K562 (cell line): ENCODE measurements around the gene ZNF22. TPM values are rescaled to one million over a fixed set of nuclear protein-coding genes. Genes with fewer than 3 reads are reported as not detected.

Source experiments
- ZKSCAN3 ChIP-seq: fragments of 250-450 bp; sonication (Bioruptor Pico); IDR thresholded peaks from 2 replicates; pipeline ENCODE4 v1.4.0; 2020
- ZNF592 ChIP-seq: fragments of 450-650 bp; IDR thresholded peaks from 2 replicates; pipeline ENCODE4 v1.6.1; 2017; ENCODE audit warnings: antibody characterized with exemption, mild to moderate bottlenecking
- polyA plus RNA-seq, 8 experiments: library from polyadenylated mRNA; depleted of rRNA in 4 of 8; stranded (reverse) in 5 of 8; unstranded in 3 of 8; fragments of >200 nt; fragmentation: Nextera tagmentation in 2 of 8; fragmentation: Illumina TruSeq in 1 of 8; extraction: Ambion mirVana in 2 of 8; extraction: Trizol in 1 of 8; gene quantifications; 2 replicates each; pipeline versions ENCODE4 v1.2.1 to v1.2.3, GENCODE V29; 2011 to 2014; ENCODE audit warnings: inconsistent platforms in 1 of 8, missing spikeins in 1 of 8
- total RNA-seq, 7 experiments: library from RNA; depleted of rRNA in 6 of 7; stranded (reverse); fragments of >200 nt in 6 of 7; fragmentation: Illumina TruSeq in 2 of 7; extraction: Trizol in 2 of 7; gene quantifications; 2 replicates each; pipeline versions ENCODE4 v1.2.1 to v1.2.3, GENCODE V29; 2011 to 2021; ENCODE audit warnings: low replicate concordance in 1 of 7
- TF ChIP-seq, protein P1 (sequence below): sonication (generic); IDR thresholded peaks from 2 replicates; pipeline ENCODE4 v1.6.1; 2016
- TF ChIP-seq, protein P2 (sequence below): fragments of 200-600 bp; sonication (generic); IDR thresholded peaks from one replicate; pipeline ENCODE4 v1.6.1; 2012; ENCODE audit warnings: mild to moderate bottlenecking, low read depth, low read length, inconsistent platforms

The ZNF22 gene
- total and polyA plus RNA-seq, 9 of the 15 experiments (the other 6 are each of a cell fraction or from before 2014, with no cell fraction given), result 36.2 to 98.7 (median 51.2) TPM

- no peak for TF ChIP-seq ZNF592
- TF ChIP-seq, protein P1, sequence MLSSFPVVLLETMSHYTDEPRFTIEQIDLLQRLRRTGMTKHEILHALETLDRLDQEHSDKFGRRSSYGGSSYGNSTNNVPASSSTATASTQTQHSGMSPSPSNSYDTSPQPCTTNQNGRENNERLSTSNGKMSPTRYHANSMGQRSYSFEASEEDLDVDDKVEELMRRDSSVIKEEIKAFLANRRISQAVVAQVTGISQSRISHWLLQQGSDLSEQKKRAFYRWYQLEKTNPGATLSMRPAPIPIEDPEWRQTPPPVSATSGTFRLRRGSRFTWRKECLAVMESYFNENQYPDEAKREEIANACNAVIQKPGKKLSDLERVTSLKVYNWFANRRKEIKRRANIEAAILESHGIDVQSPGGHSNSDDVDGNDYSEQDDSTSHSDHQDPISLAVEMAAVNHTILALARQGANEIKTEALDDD, result no peak
- TF ChIP-seq, protein P2, sequence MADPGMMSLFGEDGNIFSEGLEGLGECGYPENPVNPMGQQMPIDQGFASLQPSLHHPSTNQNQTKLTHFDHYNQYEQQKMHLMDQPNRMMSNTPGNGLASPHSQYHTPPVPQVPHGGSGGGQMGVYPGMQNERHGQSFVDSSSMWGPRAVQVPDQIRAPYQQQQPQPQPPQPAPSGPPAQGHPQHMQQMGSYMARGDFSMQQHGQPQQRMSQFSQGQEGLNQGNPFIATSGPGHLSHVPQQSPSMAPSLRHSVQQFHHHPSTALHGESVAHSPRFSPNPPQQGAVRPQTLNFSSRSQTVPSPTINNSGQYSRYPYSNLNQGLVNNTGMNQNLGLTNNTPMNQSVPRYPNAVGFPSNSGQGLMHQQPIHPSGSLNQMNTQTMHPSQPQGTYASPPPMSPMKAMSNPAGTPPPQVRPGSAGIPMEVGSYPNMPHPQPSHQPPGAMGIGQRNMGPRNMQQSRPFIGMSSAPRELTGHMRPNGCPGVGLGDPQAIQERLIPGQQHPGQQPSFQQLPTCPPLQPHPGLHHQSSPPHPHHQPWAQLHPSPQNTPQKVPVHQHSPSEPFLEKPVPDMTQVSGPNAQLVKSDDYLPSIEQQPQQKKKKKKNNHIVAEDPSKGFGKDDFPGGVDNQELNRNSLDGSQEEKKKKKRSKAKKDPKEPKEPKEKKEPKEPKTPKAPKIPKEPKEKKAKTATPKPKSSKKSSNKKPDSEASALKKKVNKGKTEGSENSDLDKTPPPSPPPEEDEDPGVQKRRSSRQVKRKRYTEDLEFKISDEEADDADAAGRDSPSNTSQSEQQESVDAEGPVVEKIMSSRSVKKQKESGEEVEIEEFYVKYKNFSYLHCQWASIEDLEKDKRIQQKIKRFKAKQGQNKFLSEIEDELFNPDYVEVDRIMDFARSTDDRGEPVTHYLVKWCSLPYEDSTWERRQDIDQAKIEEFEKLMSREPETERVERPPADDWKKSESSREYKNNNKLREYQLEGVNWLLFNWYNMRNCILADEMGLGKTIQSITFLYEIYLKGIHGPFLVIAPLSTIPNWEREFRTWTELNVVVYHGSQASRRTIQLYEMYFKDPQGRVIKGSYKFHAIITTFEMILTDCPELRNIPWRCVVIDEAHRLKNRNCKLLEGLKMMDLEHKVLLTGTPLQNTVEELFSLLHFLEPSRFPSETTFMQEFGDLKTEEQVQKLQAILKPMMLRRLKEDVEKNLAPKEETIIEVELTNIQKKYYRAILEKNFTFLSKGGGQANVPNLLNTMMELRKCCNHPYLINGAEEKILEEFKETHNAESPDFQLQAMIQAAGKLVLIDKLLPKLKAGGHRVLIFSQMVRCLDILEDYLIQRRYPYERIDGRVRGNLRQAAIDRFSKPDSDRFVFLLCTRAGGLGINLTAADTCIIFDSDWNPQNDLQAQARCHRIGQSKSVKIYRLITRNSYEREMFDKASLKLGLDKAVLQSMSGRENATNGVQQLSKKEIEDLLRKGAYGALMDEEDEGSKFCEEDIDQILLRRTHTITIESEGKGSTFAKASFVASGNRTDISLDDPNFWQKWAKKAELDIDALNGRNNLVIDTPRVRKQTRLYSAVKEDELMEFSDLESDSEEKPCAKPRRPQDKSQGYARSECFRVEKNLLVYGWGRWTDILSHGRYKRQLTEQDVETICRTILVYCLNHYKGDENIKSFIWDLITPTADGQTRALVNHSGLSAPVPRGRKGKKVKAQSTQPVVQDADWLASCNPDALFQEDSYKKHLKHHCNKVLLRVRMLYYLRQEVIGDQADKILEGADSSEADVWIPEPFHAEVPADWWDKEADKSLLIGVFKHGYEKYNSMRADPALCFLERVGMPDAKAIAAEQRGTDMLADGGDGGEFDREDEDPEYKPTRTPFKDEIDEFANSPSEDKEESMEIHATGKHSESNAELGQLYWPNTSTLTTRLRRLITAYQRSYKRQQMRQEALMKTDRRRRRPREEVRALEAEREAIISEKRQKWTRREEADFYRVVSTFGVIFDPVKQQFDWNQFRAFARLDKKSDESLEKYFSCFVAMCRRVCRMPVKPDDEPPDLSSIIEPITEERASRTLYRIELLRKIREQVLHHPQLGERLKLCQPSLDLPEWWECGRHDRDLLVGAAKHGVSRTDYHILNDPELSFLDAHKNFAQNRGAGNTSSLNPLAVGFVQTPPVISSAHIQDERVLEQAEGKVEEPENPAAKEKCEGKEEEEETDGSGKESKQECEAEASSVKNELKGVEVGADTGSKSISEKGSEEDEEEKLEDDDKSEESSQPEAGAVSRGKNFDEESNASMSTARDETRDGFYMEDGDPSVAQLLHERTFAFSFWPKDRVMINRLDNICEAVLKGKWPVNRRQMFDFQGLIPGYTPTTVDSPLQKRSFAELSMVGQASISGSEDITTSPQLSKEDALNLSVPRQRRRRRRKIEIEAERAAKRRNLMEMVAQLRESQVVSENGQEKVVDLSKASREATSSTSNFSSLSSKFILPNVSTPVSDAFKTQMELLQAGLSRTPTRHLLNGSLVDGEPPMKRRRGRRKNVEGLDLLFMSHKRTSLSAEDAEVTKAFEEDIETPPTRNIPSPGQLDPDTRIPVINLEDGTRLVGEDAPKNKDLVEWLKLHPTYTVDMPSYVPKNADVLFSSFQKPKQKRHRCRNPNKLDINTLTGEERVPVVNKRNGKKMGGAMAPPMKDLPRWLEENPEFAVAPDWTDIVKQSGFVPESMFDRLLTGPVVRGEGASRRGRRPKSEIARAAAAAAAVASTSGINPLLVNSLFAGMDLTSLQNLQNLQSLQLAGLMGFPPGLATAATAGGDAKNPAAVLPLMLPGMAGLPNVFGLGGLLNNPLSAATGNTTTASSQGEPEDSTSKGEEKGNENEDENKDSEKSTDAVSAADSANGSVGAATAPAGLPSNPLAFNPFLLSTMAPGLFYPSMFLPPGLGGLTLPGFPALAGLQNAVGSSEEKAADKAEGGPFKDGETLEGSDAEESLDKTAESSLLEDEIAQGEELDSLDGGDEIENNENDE, result no peak
- no peak for TF ChIP-seq ZKSCAN3 (CRISPR knock-in tag)
These were observed 29.8 kb upstream of the ZNF22 start (continued) for GRCh38 chr10:44970812-44971395.
